Effector CD4-positive, alpha-beta T cell (primary cell): Measurements from ENCODE around the gene SLC8A1.

Experiments used
- DNase-seq: peaks from one replicate; pipeline ENCODE4 v3.0.0-alpha.2; 2020

Gene SLC8A1

DNA sequence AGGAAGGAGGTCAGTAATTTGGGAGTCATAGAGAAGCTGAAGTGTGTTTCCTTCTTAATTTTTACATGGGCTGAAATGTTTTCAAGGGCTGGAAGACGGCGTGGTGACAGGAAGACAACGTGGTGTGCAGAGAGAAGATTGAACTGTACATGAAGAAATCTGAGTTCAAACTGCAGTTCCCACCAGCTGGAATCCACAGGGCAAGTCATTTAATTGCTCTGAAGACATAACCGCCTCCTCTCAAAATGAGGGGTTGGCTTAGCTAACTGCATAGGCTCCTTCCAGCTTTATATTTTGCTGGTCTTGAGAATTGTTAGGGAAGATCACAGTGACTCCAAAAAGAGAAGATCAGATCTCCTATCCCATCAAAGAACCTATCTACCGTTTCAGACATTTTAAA lies 103.9 kb downstream of the SLC8A1 start:
- DNase-seq = no peak

DNA sequence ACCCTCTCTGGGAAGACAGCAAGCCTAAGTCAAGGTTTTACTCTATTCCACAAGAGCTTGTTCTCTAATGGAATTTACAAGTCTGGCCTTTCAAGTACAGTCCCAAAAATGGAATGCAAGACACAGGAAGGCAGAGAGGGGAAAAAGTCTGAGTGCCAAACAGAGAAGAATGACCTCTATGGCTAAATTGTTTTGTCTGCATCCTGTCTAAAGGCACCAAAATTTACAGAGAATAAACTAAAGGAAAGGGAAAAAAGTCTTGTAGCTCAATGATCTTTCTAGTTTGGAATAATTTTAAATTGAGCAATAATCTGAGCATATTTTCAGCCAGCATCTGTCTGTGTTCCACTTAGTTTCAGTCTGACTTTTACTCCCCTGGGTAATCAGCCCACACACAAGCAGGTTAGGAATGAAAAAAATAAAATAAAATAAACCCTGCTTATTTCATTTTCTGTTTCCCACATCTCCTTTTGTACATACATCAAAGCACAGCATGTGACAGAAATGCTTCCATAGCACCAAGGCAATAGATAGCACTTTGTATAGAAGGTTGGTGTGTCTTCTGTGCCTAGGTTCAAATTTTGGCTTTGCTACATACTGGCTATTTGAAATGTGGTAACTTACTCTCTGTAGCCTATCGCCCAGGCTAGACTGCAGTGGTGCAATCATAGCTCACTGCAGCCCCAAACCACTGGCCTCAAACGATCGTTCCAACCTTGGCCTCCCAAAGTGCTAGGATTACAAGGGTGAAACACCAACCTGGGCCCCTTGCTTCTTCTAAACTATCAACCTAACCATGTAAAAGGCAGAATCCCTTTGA lies 105.1 kb downstream of the SLC8A1 start:
- no peak for DNase-seq

DNA sequence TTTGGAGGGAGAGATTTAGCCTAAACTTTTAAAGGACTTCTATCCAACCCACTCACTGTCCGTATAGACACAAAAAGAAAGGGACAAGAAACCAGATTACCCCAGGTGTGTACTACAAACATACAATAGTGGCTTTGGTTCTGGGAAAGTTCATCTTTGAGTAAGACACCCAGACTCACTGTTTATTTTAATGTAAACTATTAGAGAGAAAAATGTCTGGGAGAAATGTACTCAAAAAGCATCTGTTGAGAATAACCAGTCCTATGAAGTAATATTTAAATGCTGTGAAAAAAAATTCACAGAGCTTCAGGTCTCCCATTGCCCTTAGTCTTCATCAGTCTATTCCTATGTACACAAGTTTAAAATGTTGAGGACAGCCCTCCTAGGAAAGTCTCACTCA lies 107.5 kb downstream of the SLC8A1 start:
- no peak for DNase-seq

DNA sequence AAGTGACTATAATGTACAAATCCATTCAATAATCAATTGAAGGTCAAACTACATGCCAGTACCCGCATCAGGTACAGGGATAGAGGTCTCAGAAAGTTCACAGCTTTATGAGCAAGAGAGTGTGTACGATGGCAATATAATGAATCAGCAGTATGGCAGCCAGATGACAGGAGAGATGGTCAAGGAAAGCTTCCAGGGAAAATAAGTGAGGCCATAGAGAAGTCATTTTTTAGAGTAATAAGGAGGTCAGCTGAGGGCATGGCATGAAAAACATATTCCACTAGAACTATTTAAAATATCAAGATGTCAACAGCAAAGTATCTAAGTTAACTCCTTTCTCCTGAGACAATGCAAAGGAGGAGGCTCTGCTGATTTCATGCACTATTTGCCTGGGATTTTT lies 108.0 kb downstream of the SLC8A1 start:
- no peak for DNase-seq

DNA sequence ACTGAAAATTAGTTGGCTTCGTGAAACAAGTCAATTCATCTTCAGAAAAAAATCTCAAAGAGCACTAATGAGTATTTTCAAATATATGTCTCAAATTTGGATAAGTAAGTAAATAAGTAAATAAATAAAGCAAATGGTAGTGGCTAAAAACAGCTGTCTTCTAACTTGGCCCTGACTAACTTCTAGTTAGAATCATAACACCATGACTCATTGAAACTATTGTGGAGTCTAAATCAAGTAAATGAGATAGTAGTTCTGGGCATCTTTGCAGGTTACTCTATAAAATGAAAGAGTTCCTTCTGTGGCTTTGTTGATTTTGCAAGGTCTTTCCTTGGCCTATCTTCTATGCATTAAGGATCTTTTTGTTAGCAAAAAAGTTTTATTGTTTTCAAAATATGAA lies 110.7 kb downstream of the SLC8A1 start:
- no peak for DNase-seq

DNA sequence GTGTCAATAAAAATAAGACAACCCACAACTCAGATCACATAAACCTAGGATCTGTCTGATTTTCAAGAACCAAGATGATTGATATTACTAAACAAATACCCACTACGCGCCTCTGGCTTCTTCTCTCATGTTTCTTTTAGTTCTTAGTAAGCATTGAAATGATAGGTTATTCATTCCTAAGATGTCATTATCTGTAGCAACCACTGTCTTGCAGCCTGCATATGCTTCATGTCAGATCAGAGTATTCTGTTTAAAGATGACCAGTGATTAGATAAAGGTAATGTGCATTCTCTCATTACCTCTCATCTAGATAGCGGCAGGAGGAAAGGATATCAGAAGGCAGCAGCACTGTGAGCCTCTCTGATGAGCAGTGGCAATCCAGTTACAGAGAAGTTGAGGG lies 112.9 kb downstream of the SLC8A1 start:
- DNase-seq = no peak

DNA sequence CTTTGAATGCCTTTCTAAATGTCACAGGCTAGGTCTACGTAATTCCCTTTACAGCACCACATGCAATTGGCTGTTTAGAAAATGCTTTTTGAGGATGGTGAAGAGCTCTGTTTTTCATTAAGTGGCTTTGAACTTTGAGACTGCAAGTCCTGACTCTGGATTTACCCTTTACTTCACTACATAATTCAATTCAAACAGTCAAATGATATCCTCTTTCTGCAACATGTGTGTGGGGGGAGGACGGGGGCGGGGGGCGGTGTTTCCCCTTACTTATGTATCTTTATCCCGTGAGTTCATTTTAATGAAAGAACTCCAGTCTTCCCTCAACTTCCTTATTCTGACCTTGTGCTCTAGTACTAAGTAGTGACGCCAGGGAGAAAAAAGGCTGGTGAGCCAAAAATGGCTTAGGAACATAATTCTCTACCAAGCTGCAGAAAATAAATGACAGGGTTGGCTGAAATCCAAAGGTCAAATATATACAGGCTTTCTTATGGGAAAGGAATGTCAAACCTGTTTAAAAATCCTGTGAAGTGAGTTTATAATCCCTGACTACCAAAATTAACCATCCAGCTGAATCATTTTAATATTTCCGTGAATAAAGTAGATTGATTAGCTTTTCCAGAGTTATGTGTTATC lies 119.6 kb downstream of the SLC8A1 start:
- DNase-seq = no peak

DNA sequence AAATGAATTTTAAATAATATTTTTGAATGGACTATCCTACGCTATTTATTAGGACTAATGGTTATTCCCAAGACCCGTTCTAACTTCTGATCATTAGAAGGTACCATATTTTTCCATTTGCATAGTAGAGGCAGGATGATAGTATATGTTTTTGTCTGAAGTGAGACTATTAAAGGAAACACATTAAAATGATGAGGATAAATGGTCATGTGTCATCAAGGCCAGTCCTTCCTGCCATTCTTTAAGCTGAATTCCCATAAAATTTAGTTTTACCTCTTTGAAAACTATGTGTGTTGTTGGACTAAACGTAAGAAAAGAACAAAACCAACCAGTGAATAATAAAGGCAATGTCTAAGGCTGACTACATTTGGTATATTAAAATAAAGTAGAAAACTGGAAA lies 121.8 kb downstream of the SLC8A1 start:
- DNase-seq = no peak

DNA sequence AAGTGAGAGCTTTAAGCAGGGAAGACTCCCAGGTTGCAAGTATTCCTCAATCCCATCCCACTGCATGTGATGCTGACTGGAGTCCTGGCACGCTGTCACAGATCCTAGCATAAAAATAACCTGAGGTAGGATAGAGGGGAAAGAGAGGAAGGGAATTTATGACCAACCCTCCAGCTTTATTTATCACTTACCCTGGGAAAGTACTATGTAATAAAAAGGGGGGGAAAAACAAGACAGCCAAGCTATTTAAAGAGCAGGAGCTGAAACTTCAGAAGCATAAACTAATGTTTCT lies 122.2 kb downstream of the SLC8A1 start:
- no peak for DNase-seq

DNA sequence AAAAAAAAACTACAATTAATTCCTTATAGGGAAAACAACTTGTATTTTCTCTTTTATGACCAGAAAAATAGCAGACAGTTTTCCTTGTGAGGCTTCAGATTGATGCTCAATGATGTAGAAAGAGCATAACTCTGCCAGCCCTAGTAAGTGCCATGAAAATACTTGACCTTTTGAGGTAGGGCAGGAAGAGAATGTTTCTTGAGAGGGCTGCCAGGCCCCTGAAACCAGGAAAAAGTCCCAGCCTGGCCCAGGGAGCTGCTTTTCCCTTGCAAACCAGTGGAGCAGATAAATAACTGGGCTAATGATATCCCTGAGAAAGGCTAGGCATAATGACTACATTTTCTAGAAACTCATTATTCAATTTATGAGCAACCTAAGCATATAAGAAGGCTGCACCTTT lies 126.8 kb downstream of the SLC8A1 start:
- DNase-seq = no peak

DNA sequence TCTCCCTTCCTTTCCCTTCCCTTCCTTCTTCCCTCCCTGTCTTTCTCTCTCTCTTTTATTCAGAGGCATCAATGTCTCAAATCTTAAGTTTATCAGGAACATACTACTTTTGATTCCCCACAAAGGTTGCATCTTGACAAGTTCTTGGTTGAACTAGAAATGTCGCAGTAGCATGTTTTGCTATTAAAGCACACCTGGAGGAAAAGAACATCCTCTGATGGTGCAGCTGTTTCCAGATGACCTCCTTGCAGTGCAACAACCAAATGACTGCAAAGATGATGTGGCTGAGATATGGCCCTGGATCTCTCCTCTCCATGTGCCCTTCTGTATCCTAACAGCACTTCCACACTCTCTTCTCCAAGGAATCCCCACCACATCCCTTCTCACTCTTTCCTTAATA lies 127.2 kb downstream of the SLC8A1 start:
- DNase-seq = no peak

DNA sequence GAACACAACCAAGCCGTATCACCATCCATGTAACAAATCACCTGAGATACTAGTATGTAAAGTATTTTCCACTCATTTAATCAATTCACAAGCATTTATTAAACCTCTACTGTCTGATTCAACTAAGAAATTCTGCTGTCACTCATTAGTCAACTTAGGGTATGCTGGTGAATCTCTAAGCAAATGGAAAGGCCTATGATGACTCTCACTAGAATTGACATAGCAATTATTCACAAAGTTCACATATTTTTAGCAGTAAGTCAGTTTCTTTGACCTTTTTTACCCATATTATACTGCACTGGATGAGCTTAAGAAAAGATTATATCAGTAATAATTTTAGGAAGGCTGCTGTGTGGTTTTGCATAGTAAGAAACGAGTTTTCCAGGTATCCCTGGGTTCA lies 130.1 kb downstream of the SLC8A1 start:
- no peak for DNase-seq

DNA sequence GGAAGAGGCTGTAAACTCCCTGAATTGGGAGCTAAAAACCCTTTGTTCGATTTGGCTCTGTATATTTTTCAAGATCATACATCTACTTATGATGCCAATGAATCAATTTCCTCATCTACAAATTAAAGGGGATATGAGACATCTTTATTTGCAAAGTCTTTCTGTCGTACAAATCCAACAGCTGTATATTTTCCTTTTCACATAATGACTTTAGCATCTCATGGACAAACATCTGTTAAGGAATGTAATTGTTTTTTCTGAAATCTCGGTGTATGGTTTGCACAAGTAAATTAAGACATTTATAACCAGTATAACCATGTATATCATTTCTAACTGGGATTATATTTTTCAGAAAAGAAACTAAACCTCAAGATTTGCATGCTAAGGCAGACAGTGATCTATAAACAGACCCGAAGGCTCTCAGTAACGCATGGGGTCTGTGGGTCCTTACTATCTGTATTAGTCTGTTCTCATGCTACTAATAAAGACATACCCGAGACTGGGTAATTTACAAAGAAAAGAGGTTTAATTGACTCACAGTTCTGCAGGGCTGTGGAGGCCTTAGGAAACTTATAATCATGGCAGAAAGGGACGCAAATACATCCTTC lies 130.8 kb downstream of the SLC8A1 start:
- DNase-seq = no peak

DNA sequence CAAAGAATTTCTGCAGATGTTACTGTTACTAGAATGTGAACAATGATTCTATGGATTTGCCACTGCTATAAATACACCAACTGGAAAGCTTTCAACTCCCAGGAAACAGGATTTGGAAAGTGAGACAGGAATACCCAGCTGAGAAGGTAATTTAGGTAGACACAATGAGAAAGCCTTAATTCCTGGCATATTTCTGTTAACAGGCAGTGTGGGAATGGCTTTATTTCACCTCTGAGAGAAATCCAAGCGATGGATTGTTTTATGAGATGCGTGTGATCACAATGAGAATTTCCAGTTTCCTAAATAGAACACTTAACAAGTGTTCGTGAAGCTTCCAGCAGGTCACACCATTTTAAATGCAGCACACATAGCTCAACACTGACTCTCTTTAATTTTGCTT lies 133.0 kb downstream of the SLC8A1 start:
- no peak for DNase-seq

DNA sequence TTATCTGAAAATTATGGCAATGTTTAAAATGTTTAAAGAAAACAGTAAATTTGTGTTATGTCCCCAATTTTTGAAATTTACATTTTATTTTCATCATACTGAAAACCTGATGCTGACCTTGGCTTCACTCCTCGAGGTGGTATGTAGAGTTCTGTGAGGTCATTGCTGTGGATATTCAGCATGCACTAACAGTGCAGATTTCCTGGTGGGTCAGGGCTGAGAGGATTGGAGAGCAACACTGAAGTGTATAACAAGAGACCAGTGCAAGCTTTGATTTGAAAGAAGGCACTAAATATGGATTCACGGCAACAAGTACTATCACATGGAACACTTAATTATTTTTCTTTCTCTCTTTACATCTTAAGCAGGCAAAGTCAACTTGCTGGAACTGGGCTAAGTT lies 134.1 kb downstream of the SLC8A1 start:
- no peak for DNase-seq

DNA sequence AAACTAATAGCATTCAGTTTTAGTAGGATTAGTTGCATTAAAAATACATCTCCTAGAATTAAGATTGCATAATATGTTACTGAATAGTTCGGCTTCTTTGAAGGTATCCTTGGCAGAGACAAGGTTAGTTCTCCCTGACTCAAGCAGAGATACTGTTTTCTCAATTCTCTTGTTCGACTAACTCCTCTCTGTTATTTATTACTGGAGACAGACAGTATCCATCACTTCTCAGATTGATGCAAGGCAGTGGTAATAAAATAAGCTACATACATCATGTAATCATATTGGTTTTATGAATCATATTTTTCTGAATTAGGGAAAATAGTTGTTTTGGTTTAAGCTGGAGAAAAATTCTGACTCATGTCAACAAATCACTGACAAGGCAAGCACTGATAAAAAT lies 134.8 kb downstream of the SLC8A1 start:
- no peak for DNase-seq

DNA sequence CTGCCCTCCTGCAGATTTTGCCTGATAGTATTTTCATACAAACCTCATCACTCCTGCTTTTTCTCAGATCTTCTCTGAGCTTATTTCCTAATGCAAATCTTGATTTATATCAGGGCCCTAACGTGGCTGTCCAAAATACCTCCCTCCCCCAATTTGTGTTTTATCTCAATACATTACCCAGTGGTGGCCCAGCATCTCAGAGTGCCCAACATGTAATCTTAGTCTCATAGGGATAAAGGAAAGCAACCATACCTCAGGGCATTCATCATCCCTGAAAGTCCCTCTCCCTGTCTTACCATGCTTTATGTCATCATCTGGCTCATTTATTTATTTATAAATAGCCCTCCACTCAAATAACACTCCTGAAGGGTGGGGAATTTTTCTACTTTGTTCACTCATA lies 135.3 kb downstream of the SLC8A1 start:
- no peak for DNase-seq

DNA sequence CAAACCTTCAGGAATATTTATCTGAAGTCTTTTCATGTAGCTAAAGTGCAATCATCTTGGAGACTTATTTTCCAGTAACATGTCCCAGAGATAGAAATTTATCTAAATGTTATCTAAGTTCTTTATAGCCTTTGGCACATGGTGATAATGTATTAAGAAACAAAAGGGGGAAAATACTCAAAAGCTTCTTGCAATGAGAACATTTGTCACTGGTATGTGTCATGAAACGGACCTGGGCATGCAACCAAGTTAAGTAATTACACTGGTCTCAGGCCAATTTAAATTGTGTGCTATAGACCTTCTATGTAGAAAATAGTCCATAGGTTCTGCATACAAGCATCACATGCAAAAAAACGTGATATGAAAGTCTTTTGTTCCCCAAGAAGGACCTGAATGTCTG lies 136.2 kb downstream of the SLC8A1 start:
- no peak for DNase-seq

DNA sequence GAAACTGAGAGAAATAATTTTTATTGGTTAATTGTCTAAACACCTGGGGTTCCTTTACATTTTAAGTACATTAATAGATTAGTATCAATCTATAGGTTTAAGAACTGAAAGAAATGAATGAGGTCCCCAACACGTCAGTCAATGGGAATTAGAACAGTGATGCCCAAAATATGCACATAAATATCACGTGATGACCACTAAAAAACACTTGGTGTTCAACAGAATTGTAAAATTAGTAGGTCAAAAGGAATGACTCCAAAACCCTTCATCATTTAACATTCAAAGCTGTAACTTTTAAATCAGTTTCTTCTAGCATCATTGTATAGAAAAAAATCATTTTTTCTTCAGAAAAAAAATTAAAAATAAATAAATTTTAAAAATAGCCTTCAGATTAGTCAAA lies 140.9 kb downstream of the SLC8A1 start:
- no peak for DNase-seq

DNA sequence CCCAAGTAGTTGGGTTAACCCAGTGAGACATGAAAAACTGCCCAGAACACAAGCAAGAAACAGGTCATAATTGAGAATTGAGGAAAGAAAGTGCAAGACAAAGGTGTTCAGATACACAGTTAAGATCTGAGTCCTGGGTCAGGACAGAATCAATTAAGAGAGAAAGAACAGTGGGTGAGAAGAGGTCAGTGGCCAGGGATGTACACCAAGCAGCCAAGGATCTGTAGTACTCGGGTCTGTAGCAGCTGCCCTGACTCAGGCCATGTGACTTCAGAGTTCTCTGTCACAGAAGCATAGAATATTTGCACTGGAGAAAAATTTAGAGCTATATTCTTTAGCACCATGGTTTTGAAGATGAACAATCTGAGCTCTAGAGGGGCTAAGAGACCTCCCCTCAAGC lies 141.6 kb downstream of the SLC8A1 start:
- no peak for DNase-seq

DNA sequence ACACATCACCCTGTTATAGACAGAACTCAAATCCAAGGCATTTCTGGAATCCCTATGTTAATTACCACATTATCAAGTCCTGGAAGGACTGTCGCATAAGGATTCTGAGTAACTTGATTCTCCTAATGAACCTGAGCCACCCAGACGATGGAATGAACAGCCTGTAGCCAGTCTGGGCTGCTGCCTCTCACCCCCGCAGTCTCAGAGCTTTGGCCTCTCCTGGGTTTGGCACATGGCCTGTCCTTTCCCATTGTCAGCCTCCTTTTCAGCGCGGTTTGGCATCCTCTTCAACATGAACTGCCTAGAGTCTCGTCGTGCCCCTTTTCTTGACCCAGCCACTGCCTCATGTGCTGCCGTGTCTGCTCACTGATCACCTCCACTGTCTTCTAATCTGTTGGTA lies 147.6 kb downstream of the SLC8A1 start:
- DNase-seq = no peak

DNA sequence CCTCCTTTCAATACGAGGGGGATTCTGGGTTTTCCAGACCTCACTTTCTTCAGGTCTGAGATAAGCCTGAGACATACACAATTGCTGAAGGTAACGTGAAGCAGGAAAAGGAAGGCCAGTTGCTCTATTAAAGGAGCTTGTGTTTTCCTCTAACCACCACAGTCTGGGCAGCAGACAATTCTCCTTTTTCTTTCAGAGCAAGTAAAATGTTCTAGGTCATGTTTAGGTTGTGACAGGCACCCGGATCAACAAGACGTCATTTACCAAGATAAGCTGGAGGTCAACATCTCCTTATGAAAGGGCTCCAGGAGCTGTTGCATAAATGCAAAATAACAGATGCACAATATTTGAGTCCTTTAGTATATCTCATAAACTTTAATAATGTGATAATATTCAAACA lies 148.1 kb downstream of the SLC8A1 start:
- DNase-seq = no peak

DNA sequence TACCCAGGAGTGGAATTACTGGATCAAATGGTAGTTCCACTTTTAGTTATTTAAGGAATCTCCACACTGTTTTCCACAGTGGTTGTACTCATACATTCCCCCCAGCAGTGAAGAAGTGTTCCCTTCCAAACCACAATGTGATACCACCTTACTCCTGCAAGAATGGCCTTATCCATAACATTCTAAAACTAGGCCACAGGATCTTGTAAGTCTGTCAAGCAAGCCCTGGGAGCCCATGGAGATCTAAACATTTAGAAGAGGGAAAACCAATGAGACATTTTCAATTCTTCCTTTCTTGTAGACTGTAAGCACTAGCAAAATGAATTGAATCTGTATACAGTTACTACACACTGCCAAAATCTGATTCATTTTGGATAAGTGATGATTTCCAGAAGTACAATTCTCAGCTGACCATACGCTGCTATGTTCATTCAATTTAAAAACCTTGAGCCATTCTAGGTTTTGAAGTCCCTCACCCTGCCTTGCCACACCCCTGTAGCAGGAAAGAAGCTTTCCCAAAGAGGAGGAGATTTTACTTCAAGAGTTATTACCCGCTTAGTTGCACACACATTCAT lies 149.1 kb downstream of the SLC8A1 start:
- DNase-seq = no peak

DNA sequence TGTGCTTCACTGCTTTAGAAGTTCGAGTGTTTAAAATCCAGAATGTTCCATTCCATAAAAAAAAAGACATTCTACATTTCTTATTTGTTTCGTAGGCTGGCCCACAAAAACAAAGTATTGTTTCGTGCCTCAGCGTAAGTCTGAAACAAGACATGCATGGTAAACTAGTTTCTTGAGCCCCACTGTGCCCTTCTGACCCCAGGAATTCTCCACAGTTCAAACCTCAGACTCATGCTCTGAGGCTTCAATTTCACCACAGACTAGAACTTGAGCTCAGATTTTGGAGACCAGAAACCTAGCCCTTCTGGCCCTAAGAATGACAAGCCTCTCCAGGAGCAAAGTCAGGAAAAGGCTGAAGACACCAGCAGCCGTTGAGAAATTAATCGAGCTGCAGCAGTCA lies 151.5 kb downstream of the SLC8A1 start:
- DNase-seq = no peak
